Right ventricle myocardium superior (tissue), 1 donor: ENCODE measurements around the gene GLI2. TPM values are rescaled to one million over a fixed set of nuclear protein-coding genes. Genes with fewer than 3 reads are reported as not detected.

Experiments used
- ATAC-seq: fragments of 200-7000 bp; cut with Tn5 transposase; one replicate; pipeline ENCODE4 v1.9.1; 2020; ENCODE audit warnings: mild to moderate bottlenecking; ENCODE audit not compliant: poor library complexity
- DNase-seq: peaks from one replicate; pipeline ENCODE4 v3.0.0-alpha.2; 2020
- intact Hi-C: fragments of 100-400 bp; cut with DNase I; formaldehyde crosslinking; loops from one replicate; pipeline ENCODE4 v1.11.2; 2022
- total RNA-seq: library from RNA; stranded (reverse); fragmentation: NEBNext Ultra II Directional; extraction: Animal tissue kit (Norgen Biotek cat#: 25700); gene quantifications from one replicate; pipeline ENCODE4 v1.2.1, GENCODE V29; 2021
- donor health status: DM: no; HTN: yes; CAD: no; lungs with severe emphysema.

The GLI2 gene
- total RNA-seq, 1 donor from 2014 or later = 1.3 TPM

DNA sequence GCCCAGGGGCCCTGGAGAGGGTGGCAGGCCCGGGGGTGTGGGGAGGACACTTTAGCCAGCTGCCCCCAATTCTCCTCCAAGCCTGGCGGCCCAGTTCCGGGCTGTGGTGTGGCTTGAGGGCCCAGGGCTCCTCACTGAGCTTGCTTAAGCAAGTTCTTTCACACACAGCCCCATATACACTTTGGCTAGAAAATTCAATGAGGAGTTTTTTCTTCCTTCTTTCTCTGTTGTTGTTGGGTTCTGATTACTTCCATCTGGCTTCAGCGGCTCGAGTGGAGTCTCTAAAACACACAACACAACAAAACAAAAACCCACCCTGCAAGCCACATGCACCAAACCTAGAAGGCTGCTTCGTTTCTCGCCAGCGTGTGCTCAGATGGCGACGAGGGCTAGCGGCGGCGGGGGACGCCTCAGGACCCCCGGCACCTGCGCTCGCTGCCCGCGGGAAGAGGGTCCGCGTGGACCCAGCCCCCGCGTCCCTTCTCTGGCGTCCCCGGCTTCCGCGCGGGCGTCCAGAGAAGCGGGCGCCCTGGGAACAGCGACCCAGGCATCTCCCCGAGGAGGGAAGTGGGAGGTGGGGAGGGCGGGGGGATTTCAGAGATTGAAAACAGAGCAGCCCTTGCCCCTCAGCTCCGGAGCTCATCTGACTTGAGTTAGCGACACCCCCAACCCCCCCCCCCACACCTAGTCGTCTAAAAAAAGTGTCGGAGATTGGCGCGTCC, 577 bp upstream of the GLI2 start:
- intact Hi-C loops = no loop called here
- ATAC-seq = no peak
- no peak for DNase-seq

DNA sequence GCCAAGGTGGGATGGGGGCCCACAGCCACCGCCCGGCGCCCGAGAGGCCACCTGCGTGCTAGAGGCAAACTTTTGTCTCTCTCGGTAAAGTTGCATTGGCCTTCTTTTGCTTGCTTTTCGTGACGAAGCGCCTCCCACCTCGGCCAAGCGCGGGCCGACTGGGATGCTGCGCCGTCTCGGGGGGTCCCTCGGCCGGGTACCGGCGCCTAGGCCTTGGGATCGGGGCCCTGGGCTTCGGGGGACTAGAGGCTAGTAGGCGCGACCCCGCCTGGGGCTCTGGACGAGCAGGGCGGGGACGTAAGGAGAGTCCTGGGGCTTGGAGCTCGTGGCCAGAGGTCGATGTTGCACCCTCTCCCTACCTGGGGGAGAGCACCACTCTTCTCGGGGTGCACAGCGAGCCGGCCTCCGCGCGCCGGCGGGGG, 545 bp downstream of the GLI2 start:
- DNase-seq (no peak), ATAC-seq (peak; percentile 2)
- intact Hi-C loops = no loop called here

DNA sequence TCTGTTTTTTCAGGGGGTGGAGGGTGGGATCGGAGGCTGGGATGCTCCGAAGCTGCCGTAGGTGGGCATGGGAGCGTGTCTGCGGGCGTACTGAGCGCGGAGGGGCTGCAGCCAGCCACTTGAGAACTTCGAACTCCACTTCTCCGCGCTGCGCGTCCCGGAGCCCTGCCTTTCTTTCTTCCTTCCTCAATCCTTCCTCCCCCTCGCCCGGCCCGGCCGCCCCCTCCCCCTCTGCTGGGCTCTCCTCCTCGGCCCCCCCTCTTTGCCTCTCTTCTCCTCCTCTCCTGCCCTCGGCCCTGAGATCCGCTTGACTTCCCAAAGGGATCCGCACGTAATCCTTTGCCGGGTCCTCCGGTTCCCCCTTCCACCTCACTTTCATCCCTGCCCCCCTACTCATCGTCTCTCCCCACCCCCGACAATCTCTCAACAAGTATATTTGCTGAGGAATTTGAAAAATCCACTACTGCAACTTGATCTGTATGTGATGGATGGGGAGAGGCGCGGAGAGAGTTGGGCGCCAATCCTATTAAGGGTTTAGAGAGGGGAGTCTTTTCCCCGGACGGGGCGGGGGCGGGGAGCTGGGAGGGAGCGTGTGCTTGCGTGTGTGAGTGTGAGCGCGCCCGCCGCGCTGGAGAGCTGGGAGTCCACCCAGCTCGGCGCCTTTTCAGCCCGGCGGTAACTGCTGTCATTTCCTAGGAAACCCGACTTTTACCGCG, 1.1 kb downstream of the GLI2 start:
- DNase-seq = peak; percentile 66
- intact Hi-C loops = no loop called here
- ATAC-seq = peak; percentile 65

DNA sequence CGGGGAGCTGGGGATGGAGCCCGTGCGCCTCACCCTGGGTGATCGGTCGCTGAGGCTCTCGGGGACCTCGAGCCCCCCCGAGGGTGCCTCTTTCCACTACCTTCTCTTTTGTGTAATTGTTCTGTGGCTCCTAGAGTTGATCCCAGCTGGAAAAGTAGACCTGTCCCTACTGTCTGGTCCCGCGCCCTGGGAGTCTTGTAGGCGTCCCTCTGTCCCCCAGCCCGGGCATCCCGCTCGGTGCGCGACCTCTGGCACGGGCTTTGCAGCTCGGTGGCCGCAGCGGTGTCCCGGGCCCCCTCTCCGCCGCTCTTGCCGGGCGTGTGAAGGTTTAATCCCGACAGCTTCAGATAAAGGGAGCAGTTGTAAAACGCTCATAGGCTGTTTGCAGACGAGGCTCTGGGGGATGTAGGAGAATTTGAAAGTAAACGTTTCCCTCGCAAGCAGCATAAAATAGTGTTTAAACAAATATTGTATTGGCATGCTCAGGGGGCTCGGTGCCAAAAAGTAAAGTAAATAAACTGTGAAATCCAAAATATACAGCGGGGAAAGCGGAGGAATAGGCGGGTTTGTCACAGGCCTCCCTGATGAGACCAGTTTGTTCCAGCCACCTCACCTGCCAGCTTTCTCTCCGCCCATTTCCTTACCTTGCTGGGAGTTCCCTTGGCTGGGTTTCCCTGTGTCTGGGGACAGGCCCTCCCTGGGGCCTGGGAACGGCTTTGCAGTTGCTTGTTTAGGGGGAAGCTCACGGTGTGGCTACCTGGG, 1.9 kb downstream of the GLI2 start:
- intact Hi-C loops = no loop called here
- ATAC-seq (no peak), DNase-seq (no peak)

DNA sequence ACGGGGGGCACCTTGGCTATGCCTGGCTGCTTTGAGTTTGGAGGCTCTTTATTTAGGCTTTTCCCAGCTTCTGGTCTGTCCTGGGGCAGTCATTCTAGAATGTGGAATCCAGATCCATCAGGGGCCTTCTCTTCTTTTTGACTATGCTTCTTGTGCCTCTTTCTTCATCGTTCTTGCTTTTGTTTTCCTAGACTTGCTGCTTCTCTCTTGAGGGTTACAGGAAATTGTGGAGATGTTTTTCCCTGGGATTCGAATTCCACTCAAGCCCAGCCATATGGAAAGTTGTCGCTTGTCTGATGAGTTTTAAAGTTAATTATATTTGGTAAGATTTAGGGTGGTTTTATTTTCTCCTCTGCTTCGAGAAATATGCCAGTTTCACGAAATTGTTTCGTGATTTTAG, 2.4 kb downstream of the GLI2 start:
- intact Hi-C loops = no loop called here
- DNase-seq (no peak), ATAC-seq (no peak)

DNA sequence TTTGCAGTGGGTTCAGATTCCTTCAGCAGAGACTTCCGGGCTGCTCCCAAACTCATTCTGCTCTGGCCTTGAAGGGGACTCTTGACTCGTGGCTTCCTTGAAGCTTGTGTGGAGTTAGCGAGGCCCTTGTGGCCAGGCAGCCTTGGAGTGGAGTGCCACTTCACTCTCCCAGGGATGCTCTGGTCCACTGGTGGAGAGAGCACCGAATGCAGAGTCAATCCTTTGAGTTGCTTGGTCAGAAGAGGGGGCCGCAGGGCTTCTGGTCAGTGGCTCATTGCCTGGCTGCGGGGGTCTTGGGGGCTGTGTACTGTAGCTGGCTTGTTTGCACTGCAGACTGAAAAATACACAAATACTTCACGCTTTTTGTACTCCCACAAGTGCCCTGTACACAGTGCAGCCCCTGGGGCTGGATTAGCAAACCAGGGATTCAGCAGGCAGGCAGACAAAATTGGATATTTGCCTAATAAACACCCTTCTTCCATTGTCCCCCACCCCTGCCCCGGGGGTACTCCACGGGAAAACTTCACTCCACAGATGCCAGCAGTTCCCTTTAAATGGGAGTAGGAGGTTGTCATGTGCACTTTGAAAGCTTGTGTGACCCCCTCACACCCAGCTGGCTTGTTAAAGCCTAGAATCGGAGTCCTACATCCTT, 3.2 kb downstream of the GLI2 start:
- DNase-seq (no peak), ATAC-seq (no peak)
- intact Hi-C loops = no loop called here

DNA sequence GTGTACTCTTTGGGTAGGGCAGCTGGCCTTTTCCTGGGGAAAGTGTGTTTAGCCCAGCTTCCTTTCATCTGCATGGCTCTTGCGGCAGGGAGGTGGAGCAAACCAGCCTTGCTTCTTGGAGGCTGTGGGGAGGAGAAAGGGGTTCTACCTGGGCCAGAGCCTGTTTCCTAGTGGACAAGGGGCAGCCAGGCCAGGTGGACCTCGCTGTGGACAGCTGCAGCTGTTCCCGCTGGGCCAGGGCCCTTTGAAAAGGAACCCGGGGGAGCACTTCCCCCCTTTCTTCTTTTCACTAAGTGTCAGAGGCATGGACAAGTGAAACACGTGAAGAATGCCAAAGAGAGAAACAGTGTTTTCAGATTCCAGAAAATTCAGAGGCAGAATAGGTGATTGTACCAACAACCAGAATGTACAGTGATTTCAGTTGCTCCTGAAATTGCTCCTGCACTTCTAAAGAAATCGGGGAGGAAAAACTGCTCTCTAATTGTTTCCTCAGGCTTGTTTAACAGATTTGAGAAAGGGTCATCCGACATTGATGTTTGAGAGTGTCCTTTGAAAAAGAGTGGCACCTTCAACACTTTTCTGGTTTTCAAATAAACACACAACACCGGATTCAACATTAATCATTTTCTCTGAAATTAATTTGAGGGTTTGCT, 3.9 kb downstream of the GLI2 start:
- intact Hi-C loops = no loop called here
- DNase-seq (no peak), ATAC-seq (no peak)

DNA sequence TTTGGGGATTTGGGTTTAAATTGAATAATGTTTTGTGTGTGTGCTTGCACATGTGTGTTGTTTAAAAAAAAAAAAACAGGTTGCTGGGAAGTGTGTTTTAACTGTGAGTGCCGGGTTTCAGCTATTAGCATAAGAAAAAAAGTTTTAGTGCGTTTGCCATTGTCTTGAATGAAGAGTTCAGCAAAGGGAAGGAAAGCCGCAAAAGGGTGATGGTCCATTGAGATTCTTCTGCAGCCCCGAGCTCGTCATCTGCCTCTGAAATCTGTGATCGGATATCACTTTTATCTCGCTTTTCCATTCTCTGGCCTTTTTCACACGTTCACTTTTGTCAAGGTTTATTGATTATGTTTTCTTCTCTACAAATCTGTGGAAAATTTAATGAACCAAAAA, 4.7 kb downstream of the GLI2 start:
- intact Hi-C loops = no loop called here
- ATAC-seq = no peak
- DNase-seq = no peak

DNA sequence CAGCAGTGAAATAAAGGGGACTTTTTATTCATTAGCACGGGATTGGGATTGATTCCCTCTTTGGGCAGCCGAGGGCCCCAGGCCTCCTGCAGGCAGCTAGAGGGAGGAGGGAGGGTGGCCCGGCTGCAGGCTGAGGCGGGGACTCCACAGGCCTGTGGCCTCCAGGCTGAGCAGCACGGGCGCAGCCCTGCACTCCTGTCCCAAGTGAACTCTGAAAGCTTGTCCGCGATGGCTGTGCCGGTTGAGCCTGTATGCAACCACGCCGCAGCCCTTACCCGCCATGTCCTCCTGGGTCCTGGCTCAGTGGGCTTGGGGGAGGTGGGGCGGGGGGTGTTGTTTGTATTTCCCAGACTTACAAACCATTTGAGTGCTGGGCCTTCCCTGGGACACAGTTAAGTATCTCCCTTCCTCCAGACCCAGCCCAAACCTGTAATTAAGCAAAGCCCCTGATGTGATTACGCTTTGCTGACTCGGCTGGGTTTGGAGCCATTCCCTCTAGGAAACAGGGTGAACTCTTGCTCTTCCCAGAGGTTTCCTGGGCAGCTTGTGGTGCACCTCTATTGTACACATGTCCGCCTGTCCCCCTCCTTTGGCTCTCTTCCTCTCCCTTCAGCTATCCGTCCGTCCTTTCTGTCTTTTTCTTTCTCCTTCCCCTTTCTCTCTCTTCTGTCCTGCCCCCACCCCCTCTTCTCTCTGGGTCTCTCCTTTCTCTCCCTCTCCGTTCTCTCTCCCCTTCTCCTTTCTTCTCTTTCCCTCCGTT, 5.3 kb downstream of the GLI2 start:
- intact Hi-C loops = no loop called here
- DNase-seq = no peak
- ATAC-seq = peak; percentile 23

DNA sequence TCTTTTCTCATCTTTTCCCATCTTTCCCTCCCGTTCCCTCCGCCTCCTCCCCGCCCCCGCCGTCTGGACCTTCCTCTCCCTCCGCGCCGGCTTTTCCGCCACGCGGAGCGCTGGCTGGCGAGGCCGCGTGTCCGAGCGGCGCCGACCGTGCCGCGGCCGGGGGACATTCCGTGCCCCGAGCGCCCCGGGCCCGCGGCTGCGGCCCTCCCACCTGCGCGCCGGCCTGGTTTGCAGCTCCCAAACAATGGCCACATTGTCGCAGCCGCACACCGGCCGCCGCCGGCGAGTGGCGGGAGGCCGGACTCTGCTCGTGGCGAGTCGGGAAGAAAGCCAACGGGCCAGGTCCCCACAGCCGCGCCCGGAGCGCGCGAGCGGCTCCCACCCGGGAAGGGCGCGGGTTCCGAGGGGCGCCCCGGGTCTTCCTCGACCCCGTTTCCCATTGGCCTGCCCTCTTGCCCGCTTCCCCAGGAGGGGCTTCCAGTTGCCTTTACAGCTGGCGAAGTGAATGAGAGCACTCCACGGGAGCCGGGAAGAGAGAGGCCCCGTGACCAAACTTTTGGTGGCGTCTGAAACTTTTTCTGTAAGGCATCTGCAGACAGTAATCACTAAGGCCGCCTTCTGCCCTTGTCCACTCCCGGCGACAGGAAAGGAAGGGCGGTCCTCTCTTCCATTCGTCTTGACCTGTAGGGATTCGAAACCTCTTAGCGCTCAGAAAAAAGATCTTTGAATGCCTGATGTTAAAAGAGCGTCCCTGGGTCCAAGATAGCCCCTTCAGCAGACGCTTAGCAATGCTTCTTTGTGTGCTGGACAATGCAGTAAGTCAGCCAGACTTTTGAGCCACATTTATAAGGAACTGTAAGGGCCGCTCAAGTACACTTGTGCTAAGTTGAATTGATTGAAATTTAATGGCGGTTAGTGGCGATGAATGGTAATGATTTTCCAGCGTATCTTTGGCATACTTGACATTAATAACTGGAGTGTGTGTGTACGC, 6.2 kb downstream of the GLI2 start:
- no peak for DNase-seq

DNA sequence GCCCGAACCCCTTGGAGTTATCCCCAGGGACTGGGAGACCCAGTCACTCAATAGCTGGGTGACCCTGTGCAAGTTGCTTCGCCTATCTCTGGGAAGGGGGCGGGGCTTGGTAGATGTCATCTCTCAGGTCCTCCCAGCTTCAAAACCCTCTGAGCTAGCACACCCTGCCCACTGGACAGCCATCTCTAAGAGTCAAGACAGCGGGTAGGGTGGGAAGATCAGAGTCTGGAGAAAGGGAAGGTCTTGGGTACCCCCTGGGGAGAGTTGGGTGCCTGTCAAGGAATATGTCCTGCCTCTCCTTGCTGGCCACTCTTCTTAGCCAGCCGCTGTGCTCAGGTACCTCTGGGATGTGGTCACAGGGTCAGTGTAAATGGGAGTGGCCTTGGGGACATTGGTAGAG, 8.0 kb downstream of the GLI2 start:
- no peak for DNase-seq
- intact Hi-C loops = no loop called here
- ATAC-seq = no peak

More for the DNA sequence above, 6.2 kb downstream of the GLI2 start:
- intact Hi-C loops = no loop called here
- ATAC-seq = peak; percentile 49

DNA sequence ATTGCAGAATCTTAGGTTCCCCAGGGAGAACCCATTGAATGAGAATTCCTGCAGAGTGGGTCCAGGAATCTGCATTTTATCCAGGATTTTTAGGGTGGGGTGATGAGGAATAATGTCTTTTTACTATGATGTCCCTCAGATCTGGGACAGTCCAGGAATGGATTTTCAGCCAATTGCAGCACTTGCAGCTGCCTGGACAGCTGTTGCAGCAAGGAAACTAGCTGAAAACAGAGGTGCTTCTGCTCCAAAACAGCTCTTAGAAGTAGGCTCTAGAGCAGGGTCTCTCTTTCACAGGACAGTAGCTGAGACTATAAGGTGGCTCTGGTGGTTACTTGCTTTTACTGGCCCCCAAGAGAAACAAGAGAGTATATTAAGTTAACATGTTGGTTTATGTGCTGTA, 9.1 kb downstream of the GLI2 start:
- no peak for ATAC-seq
- no peak for DNase-seq
- intact Hi-C loops = no loop called here

DNA sequence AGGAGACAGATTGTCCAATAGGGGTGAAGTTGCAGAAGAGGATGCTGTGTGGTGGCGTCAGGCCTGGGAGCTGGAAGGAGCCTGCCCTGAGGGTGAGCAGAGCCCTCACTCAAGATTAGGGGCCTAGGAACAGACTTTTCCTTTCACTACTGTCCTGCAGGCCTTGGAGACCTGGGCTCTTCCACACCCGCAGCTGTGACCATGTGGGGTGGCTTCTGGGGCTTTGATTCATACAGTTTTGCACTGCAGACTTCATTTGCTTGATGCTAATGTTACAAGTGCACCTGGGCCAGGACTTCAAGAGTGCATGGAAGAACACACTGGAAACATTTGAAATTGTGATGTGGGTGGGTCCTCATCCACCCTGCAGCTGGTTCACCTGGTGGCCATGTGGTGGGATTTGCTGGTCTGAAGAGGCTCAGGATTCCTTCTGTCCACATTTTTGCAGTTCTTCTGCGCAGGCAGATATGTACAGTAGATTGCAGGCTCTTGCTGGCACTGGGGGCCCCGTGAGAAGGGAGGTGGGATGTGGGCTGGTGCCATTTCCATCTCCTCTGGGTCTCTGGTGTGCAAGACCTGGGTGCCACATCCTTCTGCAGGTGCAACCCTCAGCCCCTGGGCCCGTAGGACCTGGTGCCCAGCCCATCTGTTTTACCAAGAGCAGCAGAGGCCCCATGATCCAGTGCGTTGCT, 9.9 kb downstream of the GLI2 start:
- ATAC-seq (no peak), DNase-seq (no peak)
- intact Hi-C loops = no loop called here

DNA sequence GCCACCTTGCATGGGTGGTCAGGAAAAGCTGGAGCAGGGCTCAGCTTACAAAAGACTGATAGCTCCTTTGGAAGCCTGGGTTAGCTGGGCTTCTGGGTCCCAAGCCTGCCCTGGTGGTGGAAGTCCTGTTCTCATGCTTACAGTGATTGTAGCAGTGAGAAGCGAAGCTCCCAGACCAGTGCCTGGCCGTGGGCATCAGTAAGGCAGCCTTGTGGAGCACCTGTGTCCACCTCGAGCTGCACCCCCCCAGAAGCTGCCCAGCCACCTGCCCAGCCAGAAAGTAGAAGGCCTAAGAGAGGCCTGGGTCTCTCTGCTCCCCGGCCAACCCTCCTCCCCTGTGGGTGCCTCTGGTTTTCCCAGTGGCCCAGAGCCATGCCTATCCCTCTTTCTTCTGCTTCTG, 10.5 kb downstream of the GLI2 start:
- DNase-seq (no peak), ATAC-seq (no peak)
- intact Hi-C loops = no loop called here

DNA sequence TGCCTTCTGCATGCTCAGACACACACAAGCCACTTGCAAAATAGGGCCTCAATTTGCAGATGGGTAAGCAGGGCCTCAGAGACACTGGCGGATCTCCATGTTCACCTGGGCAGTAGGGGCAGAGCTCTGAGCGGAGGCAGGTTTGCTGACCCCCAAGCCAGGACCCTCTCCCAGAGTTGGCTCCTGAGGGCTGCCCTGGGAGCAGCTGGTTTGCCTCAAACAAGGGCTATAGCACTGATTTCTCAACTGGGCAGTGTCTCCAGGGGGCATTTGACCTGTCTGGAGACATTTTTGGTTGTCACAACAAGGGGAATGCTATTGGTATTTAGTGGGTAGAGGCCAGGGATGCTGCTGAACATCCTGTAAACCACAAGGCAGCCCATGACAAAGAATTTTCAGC, 11.6 kb downstream of the GLI2 start:
- DNase-seq = no peak
- intact Hi-C loops = no loop called here
- no peak for ATAC-seq

DNA sequence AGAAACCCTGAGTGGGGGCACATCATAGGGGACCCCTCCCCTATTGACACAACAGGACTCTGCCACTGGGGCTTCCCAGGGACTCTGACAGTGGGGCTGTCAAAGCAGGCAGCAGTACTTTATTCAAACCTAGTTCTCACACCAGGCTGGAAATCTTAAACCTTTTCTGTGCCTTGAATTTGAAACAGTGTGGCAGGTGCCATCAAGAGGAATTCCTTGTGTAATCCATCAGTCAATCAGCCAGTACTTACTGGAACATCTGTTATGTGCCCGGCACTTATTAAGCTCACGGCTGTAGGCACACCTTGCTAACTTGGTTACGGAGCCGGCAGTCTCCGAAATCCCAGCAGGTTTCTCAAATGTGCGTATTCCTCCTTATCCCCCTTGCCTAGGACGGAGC, 12.0 kb downstream of the GLI2 start:
- DNase-seq (no peak), ATAC-seq (no peak)
- intact Hi-C loops = no loop called here

DNA sequence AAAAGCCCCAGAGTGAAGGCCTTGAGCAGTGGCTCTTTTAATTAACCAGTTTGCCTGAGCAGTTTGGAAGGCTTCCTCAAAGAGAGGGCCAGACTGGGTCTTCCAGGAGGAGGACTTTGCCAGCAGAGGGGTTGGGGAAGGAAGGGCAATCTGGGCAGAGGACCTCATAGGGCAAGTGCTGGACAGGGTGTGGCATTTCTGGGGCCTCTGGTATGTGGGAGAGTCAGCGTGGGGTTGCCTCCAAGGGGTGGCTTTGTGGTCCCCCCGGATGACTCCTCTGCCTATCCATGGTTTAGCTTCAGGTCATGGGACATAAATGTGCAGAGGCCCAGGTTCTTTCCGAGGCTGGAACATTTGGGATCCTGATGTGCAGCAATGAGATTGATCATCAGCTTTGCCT, 12.6 kb downstream of the GLI2 start:
- intact Hi-C loops = no loop called here
- DNase-seq (no peak), ATAC-seq (no peak)
